Stomach (tissue), 4 donors: Measurements from ENCODE around the gene PRKCSH.

ENCODE experiments used
- EP300 ChIP-seq: sonication (generic); formaldehyde crosslinking; IDR thresholded peaks from one replicate; pipeline ENCODE4 v1.6.1; 2017; ENCODE audit warnings: antibody characterized with exemption
- TF ChIP-seq, protein P1 (sequence below), 7 experiments: fragments of 450-650 bp in 4 of 7; fragments of 200-600 bp in 3 of 7; sonication (generic) in 3 of 7; IDR thresholded peaks; one replicate each; pipeline ENCODE4 v1.5.1; 2016 to 2019; ENCODE audit warnings: antibody characterized with exemption in 7 of 7, control low read depth in 2 of 7, mild to moderate bottlenecking in 1 of 7

DNA sequence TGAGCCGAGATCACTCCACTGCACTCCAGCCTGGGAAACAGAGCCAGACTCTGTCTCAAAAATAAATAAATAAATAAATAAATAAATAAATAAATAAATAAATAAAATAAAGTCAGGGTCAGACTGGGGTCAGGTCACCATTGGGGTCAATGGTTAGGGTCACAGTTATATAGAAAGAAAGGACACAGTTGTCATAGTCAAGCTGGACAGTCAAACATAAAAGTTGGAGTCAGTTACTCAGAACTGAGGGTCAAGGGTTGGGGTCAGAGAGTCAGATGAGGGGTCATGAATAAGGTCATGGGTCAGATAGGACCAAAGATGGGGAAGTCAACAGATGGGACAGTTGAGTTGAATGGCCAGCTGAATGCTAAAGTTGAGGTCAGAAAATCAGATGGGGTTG is 34.6 kb upstream of the PRKCSH start:
- TF ChIP-seq EP300: no peak
- TF ChIP-seq, protein P1, sequence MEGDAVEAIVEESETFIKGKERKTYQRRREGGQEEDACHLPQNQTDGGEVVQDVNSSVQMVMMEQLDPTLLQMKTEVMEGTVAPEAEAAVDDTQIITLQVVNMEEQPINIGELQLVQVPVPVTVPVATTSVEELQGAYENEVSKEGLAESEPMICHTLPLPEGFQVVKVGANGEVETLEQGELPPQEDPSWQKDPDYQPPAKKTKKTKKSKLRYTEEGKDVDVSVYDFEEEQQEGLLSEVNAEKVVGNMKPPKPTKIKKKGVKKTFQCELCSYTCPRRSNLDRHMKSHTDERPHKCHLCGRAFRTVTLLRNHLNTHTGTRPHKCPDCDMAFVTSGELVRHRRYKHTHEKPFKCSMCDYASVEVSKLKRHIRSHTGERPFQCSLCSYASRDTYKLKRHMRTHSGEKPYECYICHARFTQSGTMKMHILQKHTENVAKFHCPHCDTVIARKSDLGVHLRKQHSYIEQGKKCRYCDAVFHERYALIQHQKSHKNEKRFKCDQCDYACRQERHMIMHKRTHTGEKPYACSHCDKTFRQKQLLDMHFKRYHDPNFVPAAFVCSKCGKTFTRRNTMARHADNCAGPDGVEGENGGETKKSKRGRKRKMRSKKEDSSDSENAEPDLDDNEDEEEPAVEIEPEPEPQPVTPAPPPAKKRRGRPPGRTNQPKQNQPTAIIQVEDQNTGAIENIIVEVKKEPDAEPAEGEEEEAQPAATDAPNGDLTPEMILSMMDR (IDR thresholded peaks at IDR 0.05): no peak
